Right forelimb (tissue), 1 donor: ENCODE results near the gene RABGAP1L.
"Not testable (repeated sequence)": the region's sequence is repeated elsewhere in the genome, so short reads cannot be mapped to it uniquely, and the experiment has no call there.

Experiments
- DNase-seq: peaks from one replicate; pipeline ENCODE4 v3.0.0-alpha.2; 2018

The RABGAP1L gene

GRCh38 chr1:174829990-174830389, 670.7 kb downstream of the RABGAP1L start:
- no peak for DNase-seq

GRCh38 chr1:174836543-174836942, 677.2 kb downstream of the RABGAP1L start:
- no peak for DNase-seq

- DNase-seq: no peak
These were observed 678.1 kb downstream of the RABGAP1L start for GRCh38 chr1:174837386-174837785.

GRCh38 chr1:174839211-174839610, 679.9 kb downstream of the RABGAP1L start:
- DNase-seq: no peak

GRCh38 chr1:174841747-174842146, 682.4 kb downstream of the RABGAP1L start:
- no peak for DNase-seq

GRCh38 chr1:174848593-174849560, 689.6 kb downstream of the RABGAP1L start:
- not testable (repeated sequence) for DNase-seq

- no peak for DNase-seq
These were observed 691.4 kb downstream of the RABGAP1L start for GRCh38 chr1:174850726-174851125.

- no peak for DNase-seq
These were observed 699.0 kb downstream of the RABGAP1L start for GRCh38 chr1:174858301-174858700.

- no peak for DNase-seq
These were observed 711.0 kb downstream of the RABGAP1L start for GRCh38 chr1:174870319-174870718.

GRCh38 chr1:174871886-174872285, 712.6 kb downstream of the RABGAP1L start:
- DNase-seq: no peak

GRCh38 chr1:174872615-174873058, 713.3 kb downstream of the RABGAP1L start:
- no peak for DNase-seq

GRCh38 chr1:174874331-174875053, 715.2 kb downstream of the RABGAP1L start:
- no peak for DNase-seq

GRCh38 chr1:174875306-174875705, 716.0 kb downstream of the RABGAP1L start:
- DNase-seq: no peak

- DNase-seq: no peak
These were observed 717.9 kb downstream of the RABGAP1L start for GRCh38 chr1:174877208-174877673.

GRCh38 chr1:174880171-174880570, 720.9 kb downstream of the RABGAP1L start:
- DNase-seq: no peak

- DNase-seq: no peak
These were observed 724.1 kb downstream of the RABGAP1L start for GRCh38 chr1:174883409-174883808.

- DNase-seq: no peak
These were observed 724.7 kb downstream of the RABGAP1L start for GRCh38 chr1:174884038-174884437.

GRCh38 chr1:174884566-174884965, 725.2 kb downstream of the RABGAP1L start:
- no peak for DNase-seq

- DNase-seq: no peak
These were observed 730.7 kb downstream of the RABGAP1L start for GRCh38 chr1:174890024-174890423.

GRCh38 chr1:174892016-174892415, 732.7 kb downstream of the RABGAP1L start:
- no peak for DNase-seq

- no peak for DNase-seq
These were observed 734.9 kb downstream of the RABGAP1L start for GRCh38 chr1:174894117-174894762.

GRCh38 chr1:174895610-174896009, 736.3 kb downstream of the RABGAP1L start:
- not testable (repeated sequence) for DNase-seq
